ENCODE measurements around the gene SNRPB2.

Gene SNRPB2

DNA sequence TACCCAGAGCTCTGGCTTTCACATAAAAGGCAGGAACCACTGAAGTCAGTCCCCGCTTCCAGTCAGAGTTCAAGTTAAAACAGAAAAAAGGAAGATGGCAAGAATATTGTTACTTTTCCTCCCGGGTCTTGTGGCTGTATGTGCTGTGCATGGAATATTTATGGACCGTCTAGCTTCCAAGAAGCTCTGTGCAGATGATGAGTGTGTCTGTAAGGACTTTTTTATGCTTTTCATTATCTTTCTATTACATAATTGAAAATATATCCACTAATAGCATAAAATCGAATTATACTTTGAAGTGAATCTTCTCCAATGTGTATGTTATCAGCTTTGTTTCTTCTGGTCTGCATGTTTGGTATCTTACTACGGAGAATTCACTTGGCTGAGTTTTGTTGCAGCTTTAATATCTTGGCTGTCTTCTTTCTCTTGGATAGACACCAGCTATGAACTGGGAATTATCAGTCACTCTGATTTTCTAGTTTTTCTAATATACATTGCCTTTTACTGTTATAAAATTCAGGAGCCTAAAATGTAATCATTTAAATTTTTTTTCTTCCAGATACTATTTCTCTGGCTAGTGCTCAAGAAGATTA lies 18.6 kb downstream of the SNRPB2 start, which contains the start of gene OTOR:
OTOR (plus strand) TSS at position 51 of the 593 bp plus-strand sequence; CDS start at position 95, 44 bp downstream.
- Histone ChIP-seq H3K4me3 (replicated peaks; ENCODE audit: low read depth, low read length) (no peak within 1 kb of the TSS), H3K36me3 (ENCODE audit: control insufficient read depth, insufficient read depth, low read length) (no peaks in the 10 kb centered on the region), H3K27me3 (replicated peaks; ENCODE audit: control insufficient read depth, insufficient read depth, low read length) (no peaks in the 10 kb centered on the region)
- DNase-seq (ENCODE audit: extremely low read depth, insufficient read length), result no peak
- TF ChIP-seq, protein P1, sequence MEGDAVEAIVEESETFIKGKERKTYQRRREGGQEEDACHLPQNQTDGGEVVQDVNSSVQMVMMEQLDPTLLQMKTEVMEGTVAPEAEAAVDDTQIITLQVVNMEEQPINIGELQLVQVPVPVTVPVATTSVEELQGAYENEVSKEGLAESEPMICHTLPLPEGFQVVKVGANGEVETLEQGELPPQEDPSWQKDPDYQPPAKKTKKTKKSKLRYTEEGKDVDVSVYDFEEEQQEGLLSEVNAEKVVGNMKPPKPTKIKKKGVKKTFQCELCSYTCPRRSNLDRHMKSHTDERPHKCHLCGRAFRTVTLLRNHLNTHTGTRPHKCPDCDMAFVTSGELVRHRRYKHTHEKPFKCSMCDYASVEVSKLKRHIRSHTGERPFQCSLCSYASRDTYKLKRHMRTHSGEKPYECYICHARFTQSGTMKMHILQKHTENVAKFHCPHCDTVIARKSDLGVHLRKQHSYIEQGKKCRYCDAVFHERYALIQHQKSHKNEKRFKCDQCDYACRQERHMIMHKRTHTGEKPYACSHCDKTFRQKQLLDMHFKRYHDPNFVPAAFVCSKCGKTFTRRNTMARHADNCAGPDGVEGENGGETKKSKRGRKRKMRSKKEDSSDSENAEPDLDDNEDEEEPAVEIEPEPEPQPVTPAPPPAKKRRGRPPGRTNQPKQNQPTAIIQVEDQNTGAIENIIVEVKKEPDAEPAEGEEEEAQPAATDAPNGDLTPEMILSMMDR (IDR thresholded peaks at IDR 0.05; ENCODE audit: insufficient read depth, low read length, poor library complexity, severe bottlenecking), result no peak

DNA sequence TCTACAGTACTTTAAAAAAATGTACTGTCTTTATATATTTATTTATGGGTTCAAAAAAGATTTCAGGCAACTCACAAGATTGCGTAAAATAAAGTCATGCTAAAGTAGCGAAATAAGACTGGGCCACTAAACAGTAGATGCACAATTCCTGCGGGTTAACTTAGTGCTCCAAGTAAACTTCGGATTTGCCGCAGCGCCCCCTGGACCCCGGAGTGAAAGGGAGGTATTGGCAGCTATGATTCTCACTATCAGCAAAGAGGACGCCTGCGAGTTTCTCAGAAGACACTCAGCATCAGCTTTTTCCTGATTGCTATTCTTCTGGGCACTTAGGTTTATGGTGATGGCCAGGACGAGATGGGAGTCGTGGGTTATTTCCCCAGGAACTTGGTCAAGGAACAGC lies 19.7 kb downstream of the SNRPB2 start:
- H3K4me3 ChIP-seq (replicated peaks; ENCODE audit: low read depth, low read length), result no peak overlapping the region
- H3K36me3 ChIP-seq (ENCODE audit: control insufficient read depth, insufficient read depth, low read length), result no peaks in the 10 kb centered on the region
- no peaks in the 10 kb centered on the region for H3K27me3 ChIP-seq (replicated peaks; ENCODE audit: control insufficient read depth, insufficient read depth, low read length)

DNA sequence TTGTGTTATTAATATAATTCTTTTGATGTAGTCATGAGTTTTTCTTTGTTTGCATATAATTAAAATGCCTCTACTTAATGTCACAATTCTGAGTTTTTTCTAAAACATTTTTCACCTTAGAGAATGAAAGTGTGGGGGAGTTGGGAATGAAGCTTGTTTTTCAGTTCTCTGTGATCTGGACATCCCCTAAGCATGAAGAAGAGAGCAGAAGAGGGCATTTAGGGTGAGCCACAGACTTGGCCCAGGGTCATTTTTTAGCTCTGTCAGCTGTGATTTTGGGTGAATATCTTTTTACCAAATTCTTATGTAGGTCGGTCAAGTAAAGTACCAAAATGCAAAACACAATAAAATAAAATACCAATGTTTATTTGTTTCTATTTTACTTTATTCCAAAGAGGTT lies 22.3 kb downstream of the SNRPB2 start:
- no peak for DNase-seq (ENCODE audit: extremely low read depth, insufficient read length)
- Histone ChIP-seq H3K27me3 (replicated peaks; ENCODE audit: control insufficient read depth, insufficient read depth, low read length) (no peaks in the 10 kb centered on the region), H3K4me3 (replicated peaks; ENCODE audit: low read depth, low read length) (no peak overlapping the region), H3K36me3 (ENCODE audit: control insufficient read depth, insufficient read depth, low read length) (no peaks in the 10 kb centered on the region)
- TF ChIP-seq, protein P1 (IDR thresholded peaks at IDR 0.05; ENCODE audit: insufficient read depth, low read length, poor library complexity, severe bottlenecking), result no peak

More for the DNA sequence above, 19.7 kb downstream of the SNRPB2 start:
- no peak for DNase-seq (ENCODE audit: extremely low read depth, insufficient read length)
- TF ChIP-seq, protein P1 (IDR thresholded peaks at IDR 0.05; ENCODE audit: insufficient read depth, low read length, poor library complexity, severe bottlenecking), result peak; percentile 9

DNA sequence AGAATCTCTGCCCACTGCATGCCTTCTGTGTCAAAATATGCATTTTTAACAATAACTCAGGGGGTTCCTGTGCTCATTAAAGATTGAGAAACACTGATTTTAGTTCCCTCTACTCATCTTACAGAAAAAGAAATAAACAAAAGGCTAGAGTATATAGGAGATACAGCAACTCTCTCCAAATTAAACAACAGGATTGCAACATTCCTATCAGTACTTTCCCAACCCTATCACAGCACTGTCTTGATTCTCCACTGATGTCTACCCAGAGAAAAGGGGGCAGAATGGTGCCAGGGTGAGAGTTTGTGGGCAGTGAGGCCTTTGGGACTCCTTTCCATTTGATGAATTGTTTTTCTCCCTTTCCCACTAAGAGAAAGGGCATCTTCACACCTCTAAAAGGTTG lies 23.1 kb downstream of the SNRPB2 start:
- Histone ChIP-seq H3K36me3 (ENCODE audit: control insufficient read depth, insufficient read depth, low read length) (no peaks in the 10 kb centered on the region), H3K4me3 (replicated peaks; ENCODE audit: low read depth, low read length) (no peak overlapping the region), H3K27me3 (replicated peaks; ENCODE audit: control insufficient read depth, insufficient read depth, low read length) (no peaks in the 10 kb centered on the region)
- no peak for DNase-seq (ENCODE audit: extremely low read depth, insufficient read length)
- TF ChIP-seq, protein P1 (IDR thresholded peaks at IDR 0.05; ENCODE audit: insufficient read depth, low read length, poor library complexity, severe bottlenecking), result no peak

DNA sequence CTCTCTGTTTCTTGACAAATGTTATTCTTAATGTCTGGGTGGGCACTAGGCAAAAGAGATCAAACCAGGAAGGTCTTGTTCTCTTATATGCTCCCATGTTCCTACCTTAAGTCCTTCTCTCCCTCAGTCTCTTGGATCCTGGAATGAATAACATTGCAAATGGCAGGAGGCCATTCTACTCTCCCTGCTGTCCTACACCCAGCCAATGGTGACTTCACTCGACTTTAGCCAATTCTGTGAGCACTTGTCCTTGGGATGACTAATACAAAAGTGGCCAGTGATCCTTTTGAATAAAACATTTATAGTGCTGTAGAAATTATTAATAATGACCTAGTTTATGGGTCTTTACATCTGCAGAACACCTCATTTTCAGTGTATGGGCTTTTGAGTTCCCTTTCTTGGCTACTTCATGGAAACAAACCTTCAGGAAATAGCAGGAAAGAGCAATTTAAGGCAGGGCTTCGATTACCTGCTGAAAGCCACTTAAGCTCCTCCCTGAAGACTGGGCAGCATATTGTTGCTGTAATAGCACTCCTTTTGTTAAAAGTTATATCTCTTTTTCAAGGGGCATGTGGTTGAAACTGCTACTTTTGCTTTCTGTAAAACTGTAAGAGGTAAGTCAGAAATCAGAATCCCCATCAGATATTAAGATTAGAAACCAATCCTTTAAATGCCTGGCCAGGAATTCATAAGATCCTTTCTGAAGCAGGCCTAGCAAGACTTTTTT lies 28.8 kb downstream of the SNRPB2 start:
- DNase-seq (ENCODE audit: extremely low read depth, insufficient read length), result no peak
- no peaks in the 10 kb centered on the region for H3K36me3 ChIP-seq (ENCODE audit: control insufficient read depth, insufficient read depth, low read length)
- no peak overlapping the region for H3K4me3 ChIP-seq (replicated peaks; ENCODE audit: low read depth, low read length)
- H3K27me3 ChIP-seq (replicated peaks; ENCODE audit: control insufficient read depth, insufficient read depth, low read length), result no peaks in the 10 kb centered on the region
- TF ChIP-seq, protein P1 (IDR thresholded peaks at IDR 0.05; ENCODE audit: insufficient read depth, low read length, poor library complexity, severe bottlenecking), result no peak

Data from GM06990 (cell line).